Measurements from ENCODE around the gene PIH1D1. TPM values are rescaled to one million over a fixed set of nuclear protein-coding genes. Genes with fewer than 3 reads are reported as not detected.

The PIH1D1 gene
- total RNA-seq, 1 donor from 2014 or later, result 66.3 TPM

DNA sequence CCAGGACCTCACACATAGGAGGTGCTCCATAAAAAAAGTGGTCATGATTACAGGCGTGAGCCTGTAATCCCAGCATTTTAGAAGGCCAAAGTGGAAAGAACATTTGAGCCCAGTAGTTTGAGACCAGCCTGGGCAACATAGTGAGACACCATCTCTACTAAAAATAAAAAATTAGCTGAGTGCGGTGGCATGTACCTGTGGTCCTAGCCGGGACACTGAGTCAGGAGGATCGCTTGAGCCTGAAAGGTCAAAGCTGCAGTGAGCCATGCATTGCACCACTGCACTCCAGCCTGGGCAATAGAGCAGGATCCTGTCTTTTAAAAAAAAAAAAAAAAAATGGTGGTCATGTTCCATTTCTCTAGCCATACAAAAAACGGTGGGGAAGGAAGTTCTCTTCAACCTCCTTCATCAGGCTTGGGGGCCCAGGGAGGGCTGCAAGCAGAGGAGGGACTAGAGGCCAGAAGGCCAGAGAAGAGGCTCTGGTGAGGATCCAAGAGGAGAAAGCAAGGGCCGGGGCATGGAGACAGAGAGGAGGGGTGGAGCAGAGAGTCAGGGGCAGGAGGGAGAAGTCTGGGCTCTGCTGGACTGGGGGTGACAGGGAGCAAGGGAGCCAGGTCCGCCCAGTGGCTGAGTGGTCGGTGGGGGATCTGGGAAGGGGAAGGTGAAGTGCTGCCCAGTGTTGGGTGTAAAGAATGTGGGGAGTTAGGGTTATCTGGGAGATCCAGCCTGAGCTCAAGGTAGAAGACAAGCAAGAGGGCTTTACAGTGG, 54.7 kb downstream of the PIH1D1 start:
- DNase-seq (ENCODE audit: extremely low read depth, low read depth, low spot score), result no peak

Other genes with a start within 250 kb of the PIH1D1 start
- gene SLC6A16, start 126.6 kb downstream of the PIH1D1 start, total RNA-seq, result 1.3 and 2.3 TPM in 2 replicates
- gene CD37, start 116.4 kb downstream of the PIH1D1 start, total RNA-seq, result not detected in 2 replicates
- gene TEAD2, start 89.4 kb downstream of the PIH1D1 start, total RNA-seq, result 55.2 and 58.0 TPM in 2 replicates
- gene DKKL1, start 87.9 kb downstream of the PIH1D1 start, total RNA-seq, result 0.19 and 1.6 TPM in 2 replicates
- gene KASH5, start 63.6 kb downstream of the PIH1D1 start, total RNA-seq, result not detected in 2 replicates
- gene PTH2, start 28.4 kb downstream of the PIH1D1 start, total RNA-seq, result not detected in 2 replicates
- gene GFY, start 26.4 kb downstream of the PIH1D1 start, total RNA-seq, result not detected in 2 replicates
- not detected in 2 replicates for gene SLC17A7, start 10.3 kb downstream of the PIH1D1 start, total RNA-seq
- gene ALDH16A1, start 1.4 kb upstream of the PIH1D1 start, total RNA-seq, result 50.8 and 51.3 TPM in 2 replicates
- gene FLT3LG, start 22.4 kb upstream of the PIH1D1 start, total RNA-seq, result 3.1 and 4.4 TPM in 2 replicates
- gene RPL13A, start 35.8 kb upstream of the PIH1D1 start, total RNA-seq, result 1,767 and 2,462 TPM in 2 replicates
- 3,090 and 4,095 TPM in 2 replicates for gene RPS11, start 44.6 kb upstream of the PIH1D1 start, total RNA-seq
- gene FCGRT, start 60.8 kb upstream of the PIH1D1 start, total RNA-seq, result 167 and 217 TPM in 2 replicates
- gene RCN3, start 76.2 kb upstream of the PIH1D1 start, total RNA-seq, result 71.5 and 95.5 TPM in 2 replicates
- gene NOSIP, start 128.7 kb upstream of the PIH1D1 start, total RNA-seq, result 79.9 and 91.1 TPM in 2 replicates
- 1.6 and 12.2 TPM in 2 replicates for gene PRRG2, start 129.5 kb upstream of the PIH1D1 start, total RNA-seq
- gene PRR12, start 139.4 kb upstream of the PIH1D1 start, total RNA-seq, result 13.4 and 26.1 TPM in 2 replicates
- 110 and 120 TPM in 2 replicates for gene RRAS, start 188.3 kb upstream of the PIH1D1 start, total RNA-seq
- 47.0 and 68.6 TPM in 2 replicates for gene SCAF1, start 190.4 kb upstream of the PIH1D1 start, total RNA-seq
- 36.9 and 46.9 TPM in 2 replicates for gene IRF3, start 214.0 kb upstream of the PIH1D1 start, total RNA-seq
- 18.6 and 21.2 TPM in 2 replicates for gene BCL2L12, start 214.1 kb upstream of the PIH1D1 start, total RNA-seq
- 266 and 283 TPM in 2 replicates for gene PRMT1, start 225.5 kb upstream of the PIH1D1 start, total RNA-seq
- gene ADM5, start 237.8 kb upstream of the PIH1D1 start, total RNA-seq, result 1.5 and 1.8 TPM in 2 replicates
- gene CPT1C, start 239.3 kb upstream of the PIH1D1 start, total RNA-seq, result 18.6 and 28.4 TPM in 2 replicates